Prostate gland (tissue), 2 donors: ENCODE results near the gene RBM33.

Experiments used
- POLR2A ChIP-seq: fragments of 450-650 bp; IDR thresholded peaks from one replicate; pipeline ENCODE4 v1.6.1; 2016; ENCODE audit warnings: antibody characterized with exemption, mild to moderate bottlenecking
- POLR2AphosphoS5 ChIP-seq: sonication (generic); formaldehyde crosslinking; IDR thresholded peaks from one replicate; pipeline ENCODE4 v1.6.1; 2017; ENCODE audit warnings: antibody characterized with exemption
- TF ChIP-seq, protein P1 (sequence below), 4 experiments: fragments of 200-600 bp in 2 of 4; fragments of 450-650 bp in 2 of 4; sonication (generic) in 2 of 4; IDR thresholded peaks; 1 replicate in 3 of 4; 2 replicates in 1 of 4; pipeline ENCODE4 v1.5.1; 2016 to 2019; ENCODE audit warnings: antibody characterized with exemption in 4 of 4, mild to moderate bottlenecking in 2 of 4, moderate library complexity in 2 of 4

DNA sequence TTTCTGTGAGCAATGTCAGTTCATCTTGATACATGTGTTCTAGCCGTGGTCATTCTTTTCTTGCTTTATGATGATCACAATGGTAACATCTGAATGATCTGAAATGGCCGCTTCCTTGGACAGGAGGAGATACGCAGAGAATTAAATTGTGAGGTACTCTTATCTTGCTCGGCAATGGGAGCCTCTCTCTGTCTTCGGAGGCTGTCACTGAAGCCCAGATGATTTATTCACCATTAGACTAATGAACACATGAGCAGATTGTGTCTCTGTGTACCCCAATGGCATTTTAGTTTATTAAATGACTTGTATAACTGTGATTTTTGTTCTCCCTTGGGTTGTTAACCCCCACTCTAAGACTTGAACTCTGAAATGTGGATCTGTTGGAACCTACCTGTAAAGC is 38.6 kb downstream of the RBM33 start:
- TF ChIP-seq, protein P1, sequence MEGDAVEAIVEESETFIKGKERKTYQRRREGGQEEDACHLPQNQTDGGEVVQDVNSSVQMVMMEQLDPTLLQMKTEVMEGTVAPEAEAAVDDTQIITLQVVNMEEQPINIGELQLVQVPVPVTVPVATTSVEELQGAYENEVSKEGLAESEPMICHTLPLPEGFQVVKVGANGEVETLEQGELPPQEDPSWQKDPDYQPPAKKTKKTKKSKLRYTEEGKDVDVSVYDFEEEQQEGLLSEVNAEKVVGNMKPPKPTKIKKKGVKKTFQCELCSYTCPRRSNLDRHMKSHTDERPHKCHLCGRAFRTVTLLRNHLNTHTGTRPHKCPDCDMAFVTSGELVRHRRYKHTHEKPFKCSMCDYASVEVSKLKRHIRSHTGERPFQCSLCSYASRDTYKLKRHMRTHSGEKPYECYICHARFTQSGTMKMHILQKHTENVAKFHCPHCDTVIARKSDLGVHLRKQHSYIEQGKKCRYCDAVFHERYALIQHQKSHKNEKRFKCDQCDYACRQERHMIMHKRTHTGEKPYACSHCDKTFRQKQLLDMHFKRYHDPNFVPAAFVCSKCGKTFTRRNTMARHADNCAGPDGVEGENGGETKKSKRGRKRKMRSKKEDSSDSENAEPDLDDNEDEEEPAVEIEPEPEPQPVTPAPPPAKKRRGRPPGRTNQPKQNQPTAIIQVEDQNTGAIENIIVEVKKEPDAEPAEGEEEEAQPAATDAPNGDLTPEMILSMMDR (IDR thresholded peaks at IDR 0.05) = no peak
- TF ChIP-seq POLR2AphosphoS5 (no peak), POLR2A (no peak)
